Stimulated activated naive B cell treated with anti-CD40 and anti-IgM and Interleukin-4, amounts not matched to agents 10 μg/mL and 1 μg/mL and 100 μg/mL, for 72 hours (primary cell): Measurements from ENCODE around the gene SIK1.
A peak's percentile ranks its signal among the peaks of the same experiment; 100 is the strongest.
"Not testable (repeated sequence)": the region's sequence is repeated elsewhere in the genome, so short reads cannot be mapped to it uniquely, and the experiment has no call there.

ENCODE experiments used
- ATAC-seq, 2 donors: fragments of 150-1000 bp; cut with Tn5 transposase; replicated peaks; 2 replicates each; pipeline ENCODE4 v1.10.0; 2021; ENCODE audit warnings: moderate library complexity in 1 of 2
- DNase-seq: peaks from one replicate; pipeline ENCODE4 v3.0.0; 2021
- H3K27ac Mint-ChIP-seq: one replicate; pipeline ENCODE4 v1.8.0; 2022; ENCODE audit warnings: mild to moderate bottlenecking, mixed read lengths
- H3K27me3 Mint-ChIP-seq, 2 donors: one replicate each; pipeline ENCODE4 v1.8.0; 2022; ENCODE audit warnings: mixed read lengths in 2 of 2
- H3K36me3 Mint-ChIP-seq, 2 donors: one replicate each; pipeline ENCODE4 v1.8.0; 2022; ENCODE audit warnings: mixed read lengths in 2 of 2, mild to moderate bottlenecking in 1 of 2
- H3K4me1 Mint-ChIP-seq, 2 donors: one replicate each; pipeline ENCODE4 v1.8.0; 2022; ENCODE audit warnings: mixed read lengths in 2 of 2, mild to moderate bottlenecking in 1 of 2
- H3K4me3 Mint-ChIP-seq, 2 donors: one replicate each; pipeline ENCODE4 v1.8.0; 2022; ENCODE audit warnings: mild to moderate bottlenecking in 2 of 2, mixed read lengths in 2 of 2, moderate library complexity in 1 of 2
- H3K9me3 Mint-ChIP-seq, 2 donors: one replicate each; pipeline ENCODE4 v1.8.0; 2022; ENCODE audit warnings: mixed read lengths in 2 of 2, mild to moderate bottlenecking in 1 of 2

SIK1 gene

DNA sequence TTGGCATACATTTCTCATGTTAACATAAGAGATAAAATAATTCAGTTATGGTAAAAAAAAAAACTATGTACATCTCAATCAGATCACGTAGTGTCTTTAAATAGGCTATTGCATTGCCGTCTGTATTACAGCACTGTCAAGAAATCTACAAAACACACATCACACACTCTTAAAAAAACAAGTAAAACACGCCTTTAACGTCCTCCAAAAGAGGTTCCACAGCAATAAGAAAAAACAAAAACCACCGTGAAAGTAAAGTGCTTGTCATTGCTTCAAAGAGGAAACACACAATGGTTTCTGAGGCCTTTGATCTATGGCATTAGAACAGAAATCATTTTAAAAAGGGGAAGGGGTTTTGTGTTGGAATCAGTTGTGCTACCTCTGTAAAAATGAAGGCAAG lies 12.4 kb downstream of the SIK1 start:
- H3K4me1 Mint-ChIP-seq, DNase-seq, H3K27ac Mint-ChIP-seq, H3K27me3 Mint-ChIP-seq, H3K36me3 Mint-ChIP-seq, H3K9me3 Mint-ChIP-seq, H3K4me3 Mint-ChIP-seq: not testable (repeated sequence)
- peak; percentile 7 to 12 for ATAC-seq

GRCh38 chr21:43412020-43412788 lies 14.7 kb downstream of the SIK1 start:
- not testable (repeated sequence) for H3K4me3 Mint-ChIP-seq, H3K27me3 Mint-ChIP-seq, H3K36me3 Mint-ChIP-seq, H3K9me3 Mint-ChIP-seq, H3K27ac Mint-ChIP-seq, H3K4me1 Mint-ChIP-seq, DNase-seq
- peak in 1 of 2 donors; percentile 39 for ATAC-seq

DNA sequence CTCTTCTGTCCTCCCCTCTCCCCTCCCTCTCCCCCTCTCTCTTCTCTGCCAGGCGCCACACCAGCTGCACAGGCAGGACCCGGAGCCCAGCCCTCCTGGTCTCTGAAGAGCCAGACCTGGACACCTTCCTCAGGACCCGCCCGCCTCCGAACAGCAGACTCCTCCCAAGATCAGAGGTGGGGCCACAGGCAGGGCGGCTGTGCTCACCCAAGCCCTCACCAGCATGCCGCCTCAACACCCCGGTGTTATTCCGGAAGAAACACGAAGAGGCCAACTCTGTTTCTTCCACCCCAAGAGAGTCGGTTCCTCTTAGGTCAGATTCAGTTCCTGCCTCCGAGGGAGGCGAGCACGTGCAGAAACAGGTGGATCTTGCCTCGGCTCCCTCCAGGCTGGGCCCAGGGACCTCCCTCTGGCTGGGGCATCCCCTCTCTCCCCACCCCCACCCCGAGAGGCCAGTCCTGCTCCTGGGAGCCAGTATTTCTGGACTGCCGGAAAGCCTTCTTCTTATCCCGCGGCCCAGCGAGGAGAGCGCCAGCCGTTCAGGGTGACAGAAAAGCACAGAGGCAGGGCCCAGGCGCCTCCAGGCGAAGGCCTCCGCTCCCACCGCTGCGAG lies 16.4 kb downstream of the SIK1 start:
- not testable (repeated sequence) for H3K4me1 Mint-ChIP-seq, H3K9me3 Mint-ChIP-seq, H3K27me3 Mint-ChIP-seq, DNase-seq, H3K4me3 Mint-ChIP-seq, H3K36me3 Mint-ChIP-seq, H3K27ac Mint-ChIP-seq
- ATAC-seq = peak; percentile 94 to 96

GRCh38 chr21:43407139-43407538 lies 19.8 kb downstream of the SIK1 start:
- H3K9me3 Mint-ChIP-seq, H3K27me3 Mint-ChIP-seq, H3K4me3 Mint-ChIP-seq, ATAC-seq, H3K27ac Mint-ChIP-seq, H3K4me1 Mint-ChIP-seq, H3K36me3 Mint-ChIP-seq, DNase-seq: not testable (repeated sequence)

- not testable (repeated sequence) for DNase-seq, ATAC-seq, H3K27me3 Mint-ChIP-seq, H3K27ac Mint-ChIP-seq, H3K36me3 Mint-ChIP-seq, H3K4me3 Mint-ChIP-seq, H3K4me1 Mint-ChIP-seq, H3K9me3 Mint-ChIP-seq
Measured at GRCh38 chr21:43404450-43404849, 22.5 kb downstream of the SIK1 start.

- not testable (repeated sequence) for H3K4me1 Mint-ChIP-seq, H3K9me3 Mint-ChIP-seq, DNase-seq, H3K27me3 Mint-ChIP-seq, H3K27ac Mint-ChIP-seq, H3K36me3 Mint-ChIP-seq, ATAC-seq, H3K4me3 Mint-ChIP-seq
Measured at GRCh38 chr21:43403651-43404430, 23.1 kb downstream of the SIK1 start.

- H3K4me1 Mint-ChIP-seq, DNase-seq: not testable (repeated sequence)
Measured at GRCh38 chr21:43401125-43401524, 25.8 kb downstream of the SIK1 start.

DNA sequence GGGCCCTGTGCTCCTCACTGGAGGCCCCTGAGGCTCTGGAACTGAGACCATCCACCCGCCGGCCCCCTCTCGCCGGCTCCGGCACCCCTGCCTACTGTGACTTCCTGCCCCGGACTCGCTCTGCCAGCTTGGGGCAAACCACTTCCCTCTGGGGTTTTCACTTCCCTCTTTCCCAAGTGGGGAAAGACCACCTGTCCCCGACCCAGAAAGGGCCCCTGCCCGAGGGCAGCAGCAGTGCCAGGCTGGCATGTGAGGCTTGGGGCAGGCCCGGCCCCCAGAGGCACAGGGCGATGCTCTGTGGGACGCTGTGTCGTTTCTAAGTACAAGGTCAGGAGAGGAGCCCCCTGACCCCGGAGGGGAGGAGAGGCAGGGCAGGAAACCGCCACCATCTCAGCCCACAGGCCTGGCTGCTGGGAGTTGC lies 27.3 kb downstream of the SIK1 start:
- not testable (repeated sequence) for H3K9me3 Mint-ChIP-seq, H3K4me1 Mint-ChIP-seq, H3K27me3 Mint-ChIP-seq, DNase-seq, H3K27ac Mint-ChIP-seq, H3K4me3 Mint-ChIP-seq, H3K36me3 Mint-ChIP-seq
- ATAC-seq = peak; percentile 72 to 76

More at GRCh38 chr21:43401125-43401524, 25.8 kb downstream of the SIK1 start:
- H3K4me3 Mint-ChIP-seq, ATAC-seq, H3K27ac Mint-ChIP-seq, H3K9me3 Mint-ChIP-seq, H3K27me3 Mint-ChIP-seq, H3K36me3 Mint-ChIP-seq: not testable (repeated sequence)

DNA sequence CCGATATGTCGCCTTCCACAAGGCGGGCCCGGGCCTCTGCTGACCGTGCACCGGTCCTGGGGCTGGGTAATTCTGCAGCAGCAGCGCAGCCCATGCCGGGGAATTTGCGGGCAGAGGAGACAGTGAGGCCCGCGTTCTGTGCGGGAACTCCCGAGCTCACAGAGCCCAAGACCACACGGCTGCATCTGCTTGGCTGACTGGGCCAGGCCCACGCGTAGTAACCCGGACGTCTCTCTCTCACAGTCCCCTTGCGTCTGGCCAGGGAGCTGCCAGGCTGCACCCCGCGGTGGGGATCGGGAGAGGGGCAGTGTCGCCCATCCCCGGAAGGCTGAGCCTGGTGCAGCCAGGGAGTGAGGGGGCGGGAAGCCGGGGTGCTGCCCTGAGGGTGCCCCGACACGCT lies 27.8 kb downstream of the SIK1 start:
- not testable (repeated sequence) for H3K27ac Mint-ChIP-seq, DNase-seq, H3K4me1 Mint-ChIP-seq, H3K4me3 Mint-ChIP-seq, H3K36me3 Mint-ChIP-seq, H3K27me3 Mint-ChIP-seq, H3K9me3 Mint-ChIP-seq
- ATAC-seq = peak; percentile 76

GRCh38 chr21:43398533-43398932 lies 28.4 kb downstream of the SIK1 start:
- peak; percentile 50 to 51 for ATAC-seq
- H3K36me3 Mint-ChIP-seq = not testable (repeated sequence)

DNA sequence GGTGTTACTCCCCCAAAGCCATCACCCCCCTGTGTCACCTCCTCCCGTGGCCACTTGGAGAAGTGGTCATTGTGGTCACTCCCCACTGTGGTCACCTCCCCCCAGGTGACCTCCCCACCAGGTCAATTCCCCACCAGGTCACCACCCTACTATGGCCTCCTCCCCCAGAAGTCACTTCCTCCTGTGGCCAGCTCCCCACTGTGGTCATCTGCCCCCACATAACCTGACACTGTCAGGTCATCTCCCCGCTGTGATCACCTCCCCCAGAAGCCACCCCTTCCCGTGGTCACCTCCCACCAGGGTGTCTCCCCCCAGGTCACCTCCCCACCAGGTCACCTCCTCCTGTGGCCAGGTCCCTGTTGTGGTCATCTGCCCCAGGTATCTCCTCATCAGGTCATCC lies 28.9 kb downstream of the SIK1 start:
- H3K4me1 Mint-ChIP-seq, H3K4me3 Mint-ChIP-seq, H3K9me3 Mint-ChIP-seq: not testable (repeated sequence)

More at GRCh38 chr21:43398533-43398932, 28.4 kb downstream of the SIK1 start:
- not testable (repeated sequence) for H3K9me3 Mint-ChIP-seq, H3K4me1 Mint-ChIP-seq, H3K27me3 Mint-ChIP-seq, DNase-seq, H3K4me3 Mint-ChIP-seq, H3K27ac Mint-ChIP-seq

DNA sequence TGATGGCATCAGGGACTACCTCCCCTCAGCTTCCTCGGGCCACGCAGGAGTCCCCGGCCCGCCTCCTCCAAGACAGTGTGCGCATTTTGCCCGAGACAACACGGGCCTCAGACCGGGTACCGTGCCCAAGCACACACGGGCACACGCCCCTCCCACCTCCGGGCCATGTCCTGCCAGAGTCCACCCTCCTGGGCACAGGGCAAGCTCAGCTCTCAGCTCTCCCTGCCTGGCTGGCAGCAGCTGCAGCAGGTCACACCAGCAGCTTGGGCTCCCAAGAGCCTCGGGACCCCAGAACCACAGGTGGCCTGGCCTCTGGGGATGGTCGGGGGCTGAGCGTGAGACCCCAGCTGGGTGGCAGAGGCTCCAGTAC lies 29.5 kb downstream of the SIK1 start:
- DNase-seq, H3K4me3 Mint-ChIP-seq, H3K9me3 Mint-ChIP-seq, H3K27me3 Mint-ChIP-seq, ATAC-seq, H3K4me1 Mint-ChIP-seq, H3K27ac Mint-ChIP-seq, H3K36me3 Mint-ChIP-seq: not testable (repeated sequence)

More for the DNA sequence above, 28.9 kb downstream of the SIK1 start:
- H3K27ac Mint-ChIP-seq, DNase-seq, H3K27me3 Mint-ChIP-seq, H3K36me3 Mint-ChIP-seq, ATAC-seq: not testable (repeated sequence)

DNA sequence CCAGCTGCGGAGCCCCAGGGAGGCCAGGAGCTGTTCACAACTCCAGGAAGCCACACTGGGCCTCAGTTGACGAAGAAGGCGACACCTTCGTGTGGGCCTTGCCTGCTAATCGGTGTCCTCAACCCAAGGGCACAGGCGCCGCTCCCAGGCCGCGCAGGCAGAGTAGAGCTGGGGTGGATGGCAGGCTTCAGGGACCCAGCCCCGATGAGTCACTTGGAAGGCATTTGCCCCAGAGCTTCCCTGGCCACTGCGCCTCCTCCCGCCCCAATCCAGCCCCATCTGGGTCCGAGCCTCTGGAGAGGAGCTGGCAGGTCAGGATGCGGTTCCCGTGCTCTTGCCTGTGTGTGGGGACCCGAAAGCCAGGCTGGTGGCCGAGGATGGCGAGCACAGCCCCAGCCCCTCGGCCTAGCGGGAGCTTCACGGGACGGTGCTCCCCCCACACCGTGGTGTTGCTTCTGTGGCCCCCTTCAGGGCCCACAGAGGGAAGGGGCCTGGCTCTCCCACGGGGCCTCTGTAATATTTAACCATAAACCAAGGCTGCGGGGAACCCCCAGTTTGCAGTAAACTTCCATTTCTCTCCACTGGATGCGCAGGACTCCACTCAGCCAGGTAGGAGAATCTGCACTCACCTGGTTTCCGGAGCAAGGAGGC lies 30.0 kb downstream of the SIK1 start:
- not testable (repeated sequence) for H3K9me3 Mint-ChIP-seq, H3K4me3 Mint-ChIP-seq, H3K27me3 Mint-ChIP-seq, ATAC-seq, H3K36me3 Mint-ChIP-seq, H3K4me1 Mint-ChIP-seq, H3K27ac Mint-ChIP-seq, DNase-seq

DNA sequence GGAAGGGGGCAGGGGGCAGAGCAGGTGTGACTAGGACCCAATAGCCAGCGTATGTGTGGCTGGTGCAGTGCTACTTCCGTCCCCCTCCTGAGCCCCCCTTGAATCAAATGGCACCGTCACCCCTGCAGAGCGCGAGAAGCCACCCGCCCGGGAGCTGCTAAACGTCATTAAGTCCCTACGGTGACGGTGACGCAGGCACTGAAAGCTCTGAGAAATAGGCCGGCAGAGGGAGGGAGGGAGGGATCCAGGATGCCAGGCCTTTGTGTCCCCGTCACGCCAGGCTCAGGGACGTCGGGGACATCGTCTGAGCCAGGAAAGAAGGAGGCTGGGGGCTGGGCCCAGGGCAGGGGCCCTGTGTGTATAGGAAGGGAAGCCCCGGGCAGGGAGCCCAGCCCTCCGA lies 43.6 kb downstream of the SIK1 start:
- H3K9me3 Mint-ChIP-seq, H3K36me3 Mint-ChIP-seq, H3K27ac Mint-ChIP-seq, H3K27me3 Mint-ChIP-seq, DNase-seq, H3K4me1 Mint-ChIP-seq, H3K4me3 Mint-ChIP-seq: not testable (repeated sequence)
- ATAC-seq = peak in 1 of 2 donors; percentile 26
